ENCODE measurements around the gene TAOK3. TPM values are rescaled to one million over a fixed set of nuclear protein-coding genes. Genes with fewer than 3 reads are reported as not detected.

The TAOK3 gene
- total and polyA plus RNA-seq, 2 donors (not counting 3 experiments of a cell fraction or from before 2014, with no cell fraction given) = 11.3 to 23.1 TPM

DNA sequence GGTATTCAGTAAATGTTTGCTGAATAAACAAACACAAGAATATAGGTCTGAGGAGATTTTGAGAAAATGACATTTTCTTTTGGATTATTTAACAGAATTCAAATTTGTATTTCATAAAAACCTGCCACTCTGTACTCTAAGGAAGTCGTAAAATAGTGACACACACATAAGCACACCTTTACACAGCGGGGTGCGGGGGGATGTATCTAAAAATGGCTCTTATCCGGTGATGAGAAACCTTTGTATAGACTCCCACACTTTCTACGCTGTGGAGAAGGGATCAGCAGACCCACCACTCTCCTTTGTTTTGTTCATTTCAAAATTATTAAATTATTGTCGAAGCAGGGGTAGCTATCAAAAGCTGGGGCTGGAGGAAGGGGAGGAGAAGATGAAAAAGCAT lies 178.7 kb downstream of the TAOK3 start:
- CTCF ChIA-PET = no interaction called here
- no peak for DNase-seq (ENCODE audit: low read depth, low spot score)
- Histone ChIP-seq H3K27me3 (ENCODE audit: control insufficient read depth in 2 of 2, insufficient read depth in 2 of 2, low read length in 2 of 2) (no peaks in the 10 kb centered on the region), H2AFZ (ENCODE audit: low read depth, low read length) (no peak overlapping the region), H3K27ac (ENCODE audit: insufficient read depth, low read depth, low read length) (no peak overlapping the region), H3K4me1 (ENCODE audit: control insufficient read depth, extremely low read depth, insufficient read depth, low read length) (peaks cover 15% of the 10 kb centered on the region), H3K4me3 (replicated peaks in 1 of 3; ENCODE audit: insufficient read depth in 1 of 3, low read depth in 1 of 3, low read length in 3 of 3) (no peak overlapping the region), H3K9me1 (replicated peaks; ENCODE audit: control insufficient read depth, extremely low read depth, insufficient read depth, low read length) (no peaks in the 10 kb centered on the region), H3K36me3 (ENCODE audit: control insufficient read depth in 2 of 2, extremely low read depth in 1 of 2, insufficient read depth in 2 of 2, low read length in 2 of 2) (peaks cover under 1 to 1% of the 10 kb centered on the region in 2 experiments), H3K4me2 (ENCODE audit: insufficient read depth, low read length) (no peak overlapping the region), H3K9me3 (replicated peaks; ENCODE audit: control insufficient read depth, insufficient read depth, low read length) (no peaks in the 10 kb centered on the region), H3K9ac (replicated peaks; ENCODE audit: extremely low read depth, insufficient read depth, low read length) (no peak overlapping the region), H4K20me1 (replicated peaks; ENCODE audit: control insufficient read depth, extremely low read depth, insufficient read depth, low read length) (no peaks in the 10 kb centered on the region), H3K79me2 (ENCODE audit: control insufficient read depth, insufficient read depth, low read length) (no peaks in the 10 kb centered on the region)
- TF ChIP-seq POLR2AphosphoS5 (IDR thresholded peaks at IDR 0.05; ENCODE audit: insufficient read depth, low read depth, low read length) = no peak
- TF ChIP-seq MAX (IDR thresholded peaks at IDR 0.05; ENCODE audit: insufficient read depth, insufficient read length) = no peak
- no peak for TF ChIP-seq POLR2A (IDR thresholded peaks at IDR 0.05; ENCODE audit: low read depth, low read length)
- TF ChIP-seq, protein P1, sequence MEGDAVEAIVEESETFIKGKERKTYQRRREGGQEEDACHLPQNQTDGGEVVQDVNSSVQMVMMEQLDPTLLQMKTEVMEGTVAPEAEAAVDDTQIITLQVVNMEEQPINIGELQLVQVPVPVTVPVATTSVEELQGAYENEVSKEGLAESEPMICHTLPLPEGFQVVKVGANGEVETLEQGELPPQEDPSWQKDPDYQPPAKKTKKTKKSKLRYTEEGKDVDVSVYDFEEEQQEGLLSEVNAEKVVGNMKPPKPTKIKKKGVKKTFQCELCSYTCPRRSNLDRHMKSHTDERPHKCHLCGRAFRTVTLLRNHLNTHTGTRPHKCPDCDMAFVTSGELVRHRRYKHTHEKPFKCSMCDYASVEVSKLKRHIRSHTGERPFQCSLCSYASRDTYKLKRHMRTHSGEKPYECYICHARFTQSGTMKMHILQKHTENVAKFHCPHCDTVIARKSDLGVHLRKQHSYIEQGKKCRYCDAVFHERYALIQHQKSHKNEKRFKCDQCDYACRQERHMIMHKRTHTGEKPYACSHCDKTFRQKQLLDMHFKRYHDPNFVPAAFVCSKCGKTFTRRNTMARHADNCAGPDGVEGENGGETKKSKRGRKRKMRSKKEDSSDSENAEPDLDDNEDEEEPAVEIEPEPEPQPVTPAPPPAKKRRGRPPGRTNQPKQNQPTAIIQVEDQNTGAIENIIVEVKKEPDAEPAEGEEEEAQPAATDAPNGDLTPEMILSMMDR (IDR thresholded peaks at IDR 0.05; ENCODE audit: extremely low read depth in 1 of 2, insufficient read depth in 1 of 2, low read depth in 1 of 2, low read length in 2 of 2) = no peak
- no peak for TF ChIP-seq JUN (IDR thresholded peaks at IDR 0.05; ENCODE audit: borderline replicate concordance, insufficient read depth, insufficient read length, low read depth)
- no peak for TF ChIP-seq GATA2 (IDR thresholded peaks at IDR 0.05; ENCODE audit: insufficient read depth, insufficient read length, low read depth, low read length)
- BruUV-seq (replicated peaks) = no TSS peak
- POLR2A ChIA-PET = no interaction called here
- intact Hi-C loops (cut with micrococcal nuclease) (no loop called here), dilution Hi-C loops (cut with MboI; ENCODE audit: extremely low pct_ligation_motif_present, low sequenced_read_pairs) (no loop called here)
- no peak for FAIRE-seq

DNA sequence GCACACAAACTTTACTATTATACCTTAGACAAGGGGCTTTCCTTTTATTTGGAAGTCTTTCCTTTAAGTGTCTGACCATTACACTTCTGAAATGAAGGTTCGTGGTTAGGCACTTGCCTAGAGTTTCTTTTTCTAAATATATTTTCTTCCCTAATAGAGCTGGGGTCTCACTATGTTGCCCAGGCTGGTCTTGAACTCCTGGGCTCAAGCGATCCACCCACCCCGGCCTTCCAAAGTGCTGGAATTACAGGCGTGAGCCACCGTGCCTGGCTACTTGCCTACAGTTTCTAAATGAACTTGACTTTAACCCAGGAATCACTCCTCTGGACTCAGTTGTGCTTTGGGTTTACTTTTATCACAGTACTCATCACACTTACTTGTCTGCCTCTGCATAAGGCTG lies 179.2 kb downstream of the TAOK3 start:
- dilution Hi-C loops (cut with MboI; ENCODE audit: extremely low pct_ligation_motif_present, low sequenced_read_pairs) = no loop called here

More for the DNA sequence above, 179.2 kb downstream of the TAOK3 start:
- FAIRE-seq = no peak
- Histone ChIP-seq H3K36me3 (ENCODE audit: control insufficient read depth in 2 of 2, extremely low read depth in 1 of 2, insufficient read depth in 2 of 2, low read length in 2 of 2) (no peaks in the 10 kb centered on the region), H3K4me2 (ENCODE audit: insufficient read depth, low read length) (no peak overlapping the region), H3K4me3 (replicated peaks in 1 of 3; ENCODE audit: insufficient read depth in 1 of 3, low read depth in 1 of 3, low read length in 3 of 3) (no peak overlapping the region), H4K20me1 (replicated peaks; ENCODE audit: control insufficient read depth, extremely low read depth, insufficient read depth, low read length) (no peaks in the 10 kb centered on the region), H3K79me2 (ENCODE audit: control insufficient read depth, insufficient read depth, low read length) (no peaks in the 10 kb centered on the region), H3K27me3 (ENCODE audit: control insufficient read depth in 2 of 2, insufficient read depth in 2 of 2, low read length in 2 of 2) (no peaks in the 10 kb centered on the region), H3K27ac (ENCODE audit: insufficient read depth, low read depth, low read length) (no peak overlapping the region), H3K9ac (replicated peaks; ENCODE audit: extremely low read depth, insufficient read depth, low read length) (no peak overlapping the region), H3K9me1 (replicated peaks; ENCODE audit: control insufficient read depth, extremely low read depth, insufficient read depth, low read length) (no peaks in the 10 kb centered on the region), H2AFZ (ENCODE audit: low read depth, low read length) (no peak overlapping the region), H3K4me1 (ENCODE audit: control insufficient read depth, extremely low read depth, insufficient read depth, low read length) (peaks cover 20% of the 10 kb centered on the region), H3K9me3 (replicated peaks; ENCODE audit: control insufficient read depth, insufficient read depth, low read length) (no peaks in the 10 kb centered on the region)
- TF ChIP-seq GATA2 (IDR thresholded peaks at IDR 0.05; ENCODE audit: insufficient read depth, insufficient read length, low read depth, low read length) = no peak
- no peak for TF ChIP-seq FOS (IDR thresholded peaks at IDR 0.05; ENCODE audit: borderline replicate concordance, insufficient read depth, low read length)
- TF ChIP-seq, protein P1 (IDR thresholded peaks at IDR 0.05; ENCODE audit: extremely low read depth in 1 of 2, insufficient read depth in 1 of 2, low read depth in 1 of 2, low read length in 2 of 2) = no peak
- TF ChIP-seq EZH2 (IDR thresholded peaks at IDR 0.05; ENCODE audit: borderline replicate concordance, low read depth, low read length, severe bottlenecking) = no peak
- TF ChIP-seq MYC (IDR thresholded peaks at IDR 0.05; ENCODE audit: low read depth, low read length) = no peak
- no peak for TF ChIP-seq MAX (IDR thresholded peaks at IDR 0.05; ENCODE audit: insufficient read depth, insufficient read length)
- no peak for TF ChIP-seq POLR2AphosphoS5 (IDR thresholded peaks at IDR 0.05; ENCODE audit: insufficient read depth, low read depth, low read length)
- no peak for TF ChIP-seq POLR2A (IDR thresholded peaks at IDR 0.05; ENCODE audit: low read depth, low read length)
- no peak for TF ChIP-seq JUN (IDR thresholded peaks at IDR 0.05; ENCODE audit: borderline replicate concordance, insufficient read depth, insufficient read length, low read depth)
- no peak for DNase-seq (ENCODE audit: low read depth, low spot score)
- intact Hi-C loops (cut with micrococcal nuclease) = no loop called here
- no TSS peak for BruUV-seq (replicated peaks)
- CTCF ChIA-PET = no interaction called here
- POLR2A ChIA-PET = no interaction called here

Data from endothelial cell of umbilical vein (primary cell).